AG04450 (cell line): ENCODE measurements around the gene EPB41. TPM values are rescaled to one million over a fixed set of nuclear protein-coding genes. Genes with fewer than 3 reads are reported as not detected.
"Not testable (repeated sequence)": the region's sequence is repeated elsewhere in the genome, so short reads cannot be mapped to it uniquely, and the experiment has no call there.

Experiments
- CTCF ChIA-PET: fragments of 300-600, 350-600 bp; formaldehyde crosslinking; extraction: SDS; loops from one replicate; lab custom pipeline; 2022; ENCODE audit warnings: antibody characterized with exemption, inconsistent platforms; lab: Charles Lee
- POLR2A ChIA-PET: fragments of 350-600 bp; formaldehyde crosslinking; extraction: SDS; loops from one replicate; lab custom pipeline; 2021; ENCODE audit warnings: antibody characterized with exemption, inconsistent platforms; lab: Yijun Ruan, JAX
- DNase-seq: peaks from one replicate; pipeline ENCODE4 v3.0.0-alpha.2; 2011; ENCODE audit warnings: low read depth, low spot score
- H3K27ac ChIP-seq: one replicate; pipeline ENCODE4 v1.5.1; 2012; ENCODE audit warnings: low read depth, low read length, control low read depth
- H3K27me3 ChIP-seq: one replicate; pipeline ENCODE4 v1.6.0; 2012; ENCODE audit warnings: low read length; ENCODE audit not compliant: control insufficient read depth, insufficient read depth
- H3K4me3 ChIP-seq: 2 replicates; pipeline ENCODE4 v1.5.1; 2011; ENCODE audit warnings: mild to moderate bottlenecking, low read depth, low read length, control low read depth
- H3K9me3 ChIP-seq: 2 replicates; pipeline ENCODE4 v1.5.1; 2012; ENCODE audit warnings: low read length; ENCODE audit not compliant: control insufficient read depth, insufficient read depth
- polyA plus RNA-seq: library from polyadenylated mRNA; depleted of rRNA; stranded (reverse); fragments of >200 nt; gene quantifications from 2 replicates; pipeline ENCODE4 v1.2.3, GENCODE V29; 2011
- TF ChIP-seq, protein P1 (sequence below): IDR thresholded peaks from 2 replicates; pipeline ENCODE4 v1.5.1; 2011; ENCODE audit warnings: low read depth, low read length, control low read depth, inconsistent platforms

The EPB41 gene
- polyA plus RNA-seq, 1 experiment = 7.8 TPM

DNA sequence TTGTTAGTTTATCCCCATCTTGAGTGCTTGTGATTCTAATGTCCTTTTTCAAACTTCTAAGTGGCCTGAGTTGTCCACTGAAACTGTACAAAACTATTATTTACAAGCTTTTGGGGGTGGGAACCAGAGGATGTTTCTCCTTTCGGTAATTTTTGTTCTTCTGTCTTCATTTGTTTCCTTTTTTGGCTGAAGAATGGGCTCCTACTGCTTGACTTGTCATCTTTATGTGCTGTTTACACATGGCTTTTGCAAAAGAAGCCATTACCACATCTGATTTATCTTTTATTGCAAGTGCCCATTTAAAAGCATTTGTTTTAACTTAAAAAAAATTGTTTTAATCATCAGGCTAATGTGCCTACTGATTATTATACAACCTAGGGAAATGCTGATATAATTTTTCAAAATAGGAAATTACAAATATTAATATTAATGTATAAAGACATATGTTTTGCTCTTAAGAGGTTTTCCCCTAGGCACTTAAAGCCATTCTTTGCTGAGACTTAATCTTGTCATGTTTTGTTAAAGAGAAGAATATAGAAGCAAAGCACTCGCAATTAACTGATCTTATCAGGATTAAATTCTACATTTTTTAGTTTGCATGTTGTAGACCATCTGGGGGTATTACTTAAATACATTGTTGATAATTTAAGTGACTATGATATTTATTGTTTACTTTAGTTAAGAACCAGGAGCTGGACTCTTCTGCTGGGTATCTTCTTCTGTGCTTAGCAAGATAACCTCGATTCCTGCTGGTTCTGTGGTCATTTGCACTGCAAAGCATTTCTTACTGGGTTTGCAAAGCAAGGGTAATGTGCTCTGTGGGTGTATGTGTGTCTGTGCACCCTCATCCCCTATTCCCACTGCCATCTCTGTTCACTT, 169.2 kb downstream of the EPB41 start:
- ChIA-PET POLR2A (no interaction called here), CTCF (no interaction called here)
- Histone ChIP-seq H3K9me3 (no peaks in the 10 kb centered on the region), H3K4me3 (no peak overlapping the region), H3K27me3 (no peaks in the 10 kb centered on the region), H3K27ac (no peak overlapping the region)
- TF ChIP-seq, protein P1, sequence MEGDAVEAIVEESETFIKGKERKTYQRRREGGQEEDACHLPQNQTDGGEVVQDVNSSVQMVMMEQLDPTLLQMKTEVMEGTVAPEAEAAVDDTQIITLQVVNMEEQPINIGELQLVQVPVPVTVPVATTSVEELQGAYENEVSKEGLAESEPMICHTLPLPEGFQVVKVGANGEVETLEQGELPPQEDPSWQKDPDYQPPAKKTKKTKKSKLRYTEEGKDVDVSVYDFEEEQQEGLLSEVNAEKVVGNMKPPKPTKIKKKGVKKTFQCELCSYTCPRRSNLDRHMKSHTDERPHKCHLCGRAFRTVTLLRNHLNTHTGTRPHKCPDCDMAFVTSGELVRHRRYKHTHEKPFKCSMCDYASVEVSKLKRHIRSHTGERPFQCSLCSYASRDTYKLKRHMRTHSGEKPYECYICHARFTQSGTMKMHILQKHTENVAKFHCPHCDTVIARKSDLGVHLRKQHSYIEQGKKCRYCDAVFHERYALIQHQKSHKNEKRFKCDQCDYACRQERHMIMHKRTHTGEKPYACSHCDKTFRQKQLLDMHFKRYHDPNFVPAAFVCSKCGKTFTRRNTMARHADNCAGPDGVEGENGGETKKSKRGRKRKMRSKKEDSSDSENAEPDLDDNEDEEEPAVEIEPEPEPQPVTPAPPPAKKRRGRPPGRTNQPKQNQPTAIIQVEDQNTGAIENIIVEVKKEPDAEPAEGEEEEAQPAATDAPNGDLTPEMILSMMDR = no peak
- no peak for DNase-seq

DNA sequence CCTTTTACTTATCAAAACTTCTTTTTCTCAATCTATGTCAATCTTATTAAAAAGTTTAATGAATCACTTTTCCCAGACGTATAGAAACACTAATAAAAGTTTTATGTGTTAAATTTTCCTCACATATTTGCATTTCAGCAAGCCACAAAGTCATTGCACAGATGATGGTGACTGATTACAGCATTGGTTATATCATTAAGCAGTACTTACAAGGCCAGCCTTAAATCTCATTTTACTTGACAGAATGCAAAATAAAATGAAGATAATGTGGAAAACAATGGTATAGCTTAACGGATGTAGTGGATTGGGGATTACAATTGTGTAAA, 169.8 kb downstream of the EPB41 start:
- H3K9me3 ChIP-seq = no peaks in the 10 kb centered on the region
- TF ChIP-seq, protein P1 = no peak
- no peak overlapping the region for H3K4me3 ChIP-seq
- H3K27me3 ChIP-seq = no peaks in the 10 kb centered on the region
- DNase-seq = no peak
- ChIA-PET POLR2A (no interaction called here), CTCF (no interaction called here)
- H3K27ac ChIP-seq = no peak overlapping the region

- Histone ChIP-seq H3K9me3 (no peaks in the 10 kb centered on the region), H3K27ac (no peak overlapping the region), H3K4me3 (no peak overlapping the region), H3K27me3 (no peaks in the 10 kb centered on the region)
- CTCF ChIA-PET = no interaction called here
- TF ChIP-seq, protein P1 = no peak
- POLR2A ChIA-PET = no interaction called here
- no peak for DNase-seq
Observed at GRCh38 chr1:29090937-29091618, 176.7 kb downstream of the EPB41 start.

DNA sequence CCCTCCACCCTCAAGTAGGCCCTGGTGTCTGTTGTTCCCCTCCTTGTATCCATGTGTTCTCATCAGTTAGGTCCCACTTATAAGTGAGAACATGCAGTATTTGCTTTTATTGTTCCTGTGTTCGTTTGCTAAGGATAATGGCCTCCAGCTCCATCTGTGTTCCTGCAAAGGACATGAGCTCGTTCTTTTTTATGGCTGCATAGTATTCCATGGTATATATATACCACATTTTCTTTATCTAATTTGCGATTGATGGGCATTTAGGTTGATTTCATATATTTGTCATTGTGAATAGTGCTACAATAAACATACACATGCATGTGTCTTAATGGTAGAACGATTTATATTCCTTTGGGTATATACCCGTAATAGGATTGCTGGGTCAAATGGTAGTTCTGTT, 178.3 kb downstream of the EPB41 start:
- H3K4me3 ChIP-seq, POLR2A ChIA-PET, H3K9me3 ChIP-seq, CTCF ChIA-PET, H3K27ac ChIP-seq, DNase-seq, H3K27me3 ChIP-seq: not testable (repeated sequence)

GRCh38 chr1:29094433-29094832, 180.1 kb downstream of the EPB41 start:
- Histone ChIP-seq H3K27me3 (no peaks in the 10 kb centered on the region), H3K27ac (no peak overlapping the region), H3K9me3 (no peaks in the 10 kb centered on the region), H3K4me3 (no peak overlapping the region)
- TF ChIP-seq, protein P1 = no peak
- POLR2A ChIA-PET = no interaction called here
- DNase-seq = no peak
- CTCF ChIA-PET = no interaction called here
